Muscle layer of colon (tissue), 2 donors: Measurements from ENCODE around the gene AFF4.

Source experiments
- H3K27ac ChIP-seq: one replicate; pipeline ENCODE4 v1.7.0; 2013; ENCODE audit warnings: low read depth, mild to moderate bottlenecking, low read length, moderate library complexity
- H3K27me3 ChIP-seq, 2 donors: one replicate each; pipeline ENCODE4 v1.7.0; 2013; ENCODE audit warnings: low read length in 2 of 2, mild to moderate bottlenecking in 2 of 2; ENCODE audit not compliant: insufficient read depth in 2 of 2, control insufficient read depth in 1 of 2
- H3K36me3 ChIP-seq: one replicate; pipeline ENCODE4 v1.7.0; 2013; ENCODE audit warnings: mild to moderate bottlenecking, low read length; ENCODE audit not compliant: insufficient read depth
- H3K4me1 ChIP-seq: one replicate; pipeline ENCODE4 v1.7.0; 2013; ENCODE audit warnings: mild to moderate bottlenecking, low read length; ENCODE audit not compliant: insufficient read depth
- H3K4me3 ChIP-seq, 2 donors: one replicate each; pipeline ENCODE4 v1.7.0; 2013; ENCODE audit warnings: low read length in 2 of 2, low read depth in 1 of 2, mild to moderate bottlenecking in 1 of 2, moderate library complexity in 1 of 2
- H3K9ac ChIP-seq: one replicate; pipeline ENCODE4 v1.7.0; 2013; ENCODE audit warnings: low read length
- H3K9me3 ChIP-seq: one replicate; pipeline ENCODE4 v1.7.0; 2013; ENCODE audit warnings: mild to moderate bottlenecking, low read length
- donor health status: abdominal sarcoma.
- donor health status: Adenocarcinoma of cecum.

Gene AFF4

DNA sequence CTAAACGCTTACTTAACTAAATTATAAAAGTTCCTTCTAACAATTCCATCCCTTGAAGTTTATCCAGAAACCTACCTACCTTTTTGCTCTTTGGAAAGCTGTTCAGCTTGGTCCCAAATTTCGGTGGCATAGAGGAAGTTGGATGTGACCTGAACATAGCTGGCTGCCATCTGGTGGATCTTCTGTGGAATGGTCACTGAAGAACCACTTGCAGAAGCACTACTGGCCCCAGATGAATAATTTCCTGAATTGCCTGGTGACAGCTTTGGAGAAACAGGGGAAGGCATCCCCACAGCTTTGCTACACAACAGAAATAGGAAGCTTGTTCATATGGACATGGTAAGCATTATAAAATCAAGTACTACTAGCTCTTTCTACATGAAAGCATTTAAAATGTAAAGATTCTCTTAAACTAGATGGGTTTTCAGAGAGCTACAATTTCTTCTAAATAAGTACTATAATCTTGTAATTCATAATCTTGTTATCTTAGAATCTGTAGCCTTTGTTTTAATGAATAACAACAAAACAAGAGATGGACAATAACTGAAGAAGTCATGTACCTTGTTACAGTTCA is 80.1 kb downstream of the AFF4 start:
- peaks cover 60% of the 10 kb centered on the region for H3K36me3 ChIP-seq
- H3K27ac ChIP-seq: no peak overlapping the region
- no peaks in the 10 kb centered on the region for H3K9me3 ChIP-seq
- H3K27me3 ChIP-seq: no peaks in the 10 kb centered on the region
- H3K4me3 ChIP-seq: no peak overlapping the region
- no peak overlapping the region for H3K9ac ChIP-seq
- H3K4me1 ChIP-seq: no peaks in the 10 kb centered on the region

GRCh38 chr5:132877938-132878337 is 85.5 kb downstream of the AFF4 start:
- Histone ChIP-seq H3K4me3 (no peak overlapping the region), H3K36me3 (peaks cover 48% of the 10 kb centered on the region), H3K9me3 (no peaks in the 10 kb centered on the region), H3K27ac (no peak overlapping the region), H3K9ac (no peak overlapping the region), H3K27me3 (no peaks in the 10 kb centered on the region), H3K4me1 (peaks cover 8% of the 10 kb centered on the region)

GRCh38 chr5:132877466-132877865 is 86.0 kb downstream of the AFF4 start:
- Histone ChIP-seq H3K27ac (no peak overlapping the region), H3K4me3 (no peak overlapping the region), H3K9me3 (no peaks in the 10 kb centered on the region), H3K27me3 (no peaks in the 10 kb centered on the region), H3K9ac (no peak overlapping the region), H3K4me1 (peaks cover 8% of the 10 kb centered on the region), H3K36me3 (peaks cover 48% of the 10 kb centered on the region)

GRCh38 chr5:132876020-132876759 is 87.2 kb downstream of the AFF4 start:
- no peak overlapping the region for H3K9ac ChIP-seq
- H3K4me3 ChIP-seq: no peak overlapping the region
- no peaks in the 10 kb centered on the region for H3K9me3 ChIP-seq
- no peaks in the 10 kb centered on the region for H3K27me3 ChIP-seq
- H3K4me1 ChIP-seq: peaks cover 8% of the 10 kb centered on the region
- no peak overlapping the region for H3K27ac ChIP-seq
- peaks cover 37% of the 10 kb centered on the region for H3K36me3 ChIP-seq

DNA sequence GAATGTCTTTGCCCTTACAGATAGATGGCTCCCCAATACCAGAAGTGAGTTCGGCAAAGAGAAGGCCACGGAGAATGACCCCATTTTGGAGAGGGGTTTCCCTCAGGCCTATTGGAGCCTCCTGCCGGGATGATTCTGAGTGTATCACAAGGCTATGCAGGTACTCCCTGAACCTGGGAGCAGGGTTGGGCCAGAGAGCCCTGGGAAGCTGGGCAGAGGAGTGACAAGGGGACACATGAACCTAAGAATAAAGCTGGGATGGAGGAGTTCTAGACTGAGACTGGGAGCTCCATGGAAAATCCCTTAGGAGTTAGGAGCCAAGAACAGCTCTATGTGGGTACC is 89.5 kb downstream of the AFF4 start:
- Histone ChIP-seq H3K4me3 (no peak overlapping the region), H3K4me1 (peaks cover 8% of the 10 kb centered on the region), H3K27me3 (no peaks in the 10 kb centered on the region), H3K9ac (no peak overlapping the region), H3K36me3 (peaks cover 31% of the 10 kb centered on the region), H3K27ac (no peak overlapping the region), H3K9me3 (no peaks in the 10 kb centered on the region)

DNA sequence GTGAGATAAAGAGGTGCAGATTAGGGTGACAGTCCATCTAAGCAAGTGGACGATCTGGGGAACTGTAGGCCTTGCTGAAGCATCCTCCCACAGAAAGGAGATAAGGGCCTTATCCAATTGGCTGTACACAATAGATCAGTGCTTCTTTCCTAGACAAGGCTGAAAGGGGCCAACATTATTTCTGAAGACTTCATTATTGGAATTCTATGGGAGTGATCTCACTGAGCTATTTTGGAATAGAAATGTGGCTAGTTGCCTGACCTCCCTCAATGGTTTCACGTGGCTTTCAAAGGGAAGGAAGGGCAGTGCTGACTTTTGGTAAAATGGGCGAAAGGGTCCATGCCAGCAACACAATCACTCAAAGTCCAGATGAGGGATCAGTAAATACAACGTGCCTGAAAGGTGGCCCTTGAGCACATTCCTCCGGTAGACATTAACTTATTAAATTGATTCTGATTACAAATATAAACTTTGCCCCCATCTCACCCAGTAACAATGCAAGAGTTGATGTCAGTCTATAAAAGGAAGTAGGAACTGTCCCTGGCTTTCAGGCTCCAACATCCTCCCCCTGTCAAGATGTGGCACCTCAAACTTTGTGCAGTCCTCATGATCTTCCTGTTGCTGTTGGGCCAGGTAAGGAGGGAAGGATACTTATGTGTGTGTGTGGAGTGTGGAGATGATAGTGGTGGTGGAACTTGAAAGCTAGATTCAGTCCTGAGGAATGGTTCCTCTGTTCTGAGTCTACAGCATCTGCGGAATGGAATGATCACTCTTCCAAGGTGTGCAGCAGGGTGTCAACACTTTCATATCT is 90.1 kb downstream of the AFF4 start, which contains the start of gene LEAP2:
TSS of gene LEAP2 (plus strand) at position 550 of the 811 bp plus-strand sequence. CDS start at position 577, 27 bp downstream.
- H3K4me3 ChIP-seq: no peak within 1 kb of the TSS
- no peak within 1 kb of the TSS for H3K9ac ChIP-seq
- no peaks in the 10 kb centered on the region for H3K9me3 ChIP-seq
- H3K4me1 ChIP-seq: peaks cover 8% of the 10 kb centered on the region
- H3K36me3 ChIP-seq: peaks cover 36% of the 10 kb centered on the region
- no peak within 1 kb of the TSS for H3K27ac ChIP-seq
- H3K27me3 ChIP-seq: no peaks in the 10 kb centered on the region

- no peak overlapping the region for H3K27ac ChIP-seq
- H3K4me3 ChIP-seq: no peak overlapping the region
- H3K36me3 ChIP-seq: peaks cover 36% of the 10 kb centered on the region
- no peak overlapping the region for H3K9ac ChIP-seq
- no peaks in the 10 kb centered on the region for H3K9me3 ChIP-seq
- no peaks in the 10 kb centered on the region for H3K27me3 ChIP-seq
- H3K4me1 ChIP-seq: peaks cover 8% of the 10 kb centered on the region
Observed at GRCh38 chr5:132872788-132873118, 90.7 kb downstream of the AFF4 start.

GRCh38 chr5:132871459-132872284 is 91.8 kb downstream of the AFF4 start:
- H3K4me3 ChIP-seq: no peak overlapping the region
- no peaks in the 10 kb centered on the region for H3K27me3 ChIP-seq
- no peak overlapping the region for H3K9ac ChIP-seq
- no peaks in the 10 kb centered on the region for H3K9me3 ChIP-seq
- H3K27ac ChIP-seq: no peak overlapping the region
- H3K4me1 ChIP-seq: peaks cover 13% of the 10 kb centered on the region
- peaks cover 35% of the 10 kb centered on the region for H3K36me3 ChIP-seq

DNA sequence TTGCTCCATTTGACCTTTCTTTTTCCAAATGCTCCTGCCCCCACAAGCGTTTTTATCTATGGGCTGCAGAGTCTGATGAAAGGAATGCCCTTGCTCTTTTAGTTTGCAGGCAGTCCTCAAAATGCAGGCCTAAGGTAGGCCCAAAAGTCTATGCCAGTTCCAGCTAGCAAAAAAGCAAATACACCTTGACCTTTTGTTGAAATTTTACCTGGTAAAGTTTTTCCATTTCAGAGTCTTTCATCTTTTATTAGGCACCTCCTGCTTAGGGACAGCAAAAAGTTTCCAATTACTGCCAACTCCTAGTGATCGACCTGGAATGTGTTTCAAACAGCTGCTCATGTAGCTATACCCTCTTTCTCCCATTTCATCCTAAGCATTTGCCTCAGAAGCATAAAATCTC is 92.6 kb downstream of the AFF4 start:
- Histone ChIP-seq H3K9ac (no peak overlapping the region), H3K9me3 (no peaks in the 10 kb centered on the region), H3K4me1 (peaks cover 14% of the 10 kb centered on the region), H3K27ac (no peak overlapping the region), H3K36me3 (peaks cover 35% of the 10 kb centered on the region), H3K4me3 (no peak overlapping the region), H3K27me3 (no peaks in the 10 kb centered on the region)

- H3K4me1 ChIP-seq: peaks cover 19% of the 10 kb centered on the region
- no peak overlapping the region for H3K27ac ChIP-seq
- H3K27me3 ChIP-seq: no peaks in the 10 kb centered on the region
- H3K4me3 ChIP-seq: no peak overlapping the region
- no peaks in the 10 kb centered on the region for H3K9me3 ChIP-seq
- no peak overlapping the region for H3K9ac ChIP-seq
- peaks cover 33% of the 10 kb centered on the region for H3K36me3 ChIP-seq
Observed at GRCh38 chr5:132868754-132869153, 94.7 kb downstream of the AFF4 start.

- H3K4me3 ChIP-seq: peak overlapping the region; percentile 93 to 95
- H3K36me3 ChIP-seq: peaks cover 30% of the 10 kb centered on the region
- H3K27ac ChIP-seq: peak overlapping the region; percentile 88
- H3K27me3 ChIP-seq: no peaks in the 10 kb centered on the region
- no peaks in the 10 kb centered on the region for H3K9me3 ChIP-seq
- H3K4me1 ChIP-seq: peaks cover 19% of the 10 kb centered on the region
- H3K9ac ChIP-seq: peak overlapping the region; percentile 79
Observed at GRCh38 chr5:132867046-132867451, 96.4 kb downstream of the AFF4 start.
